Peyer's patch (tissue), 4 donors: ENCODE data around the gene PPP1CB.

Experiments
- POLR2A ChIP-seq, 2 donors: fragments of 450-650 bp; IDR thresholded peaks; one replicate each; pipeline ENCODE4 v1.5.1; 2017; ENCODE audit warnings: antibody characterized with exemption in 2 of 2, mild to moderate bottlenecking in 2 of 2, moderate library complexity in 2 of 2
- TF ChIP-seq, protein P1 (sequence below), 6 experiments: fragments of 450-650 bp in 4 of 6; fragments of 200-600 bp in 2 of 6; sonication (generic) in 1 of 6; IDR thresholded peaks; one replicate each; pipeline ENCODE4 v1.5.1; 2017 to 2019; ENCODE audit warnings: antibody characterized with exemption in 6 of 6, mild to moderate bottlenecking in 3 of 6, moderate library complexity in 1 of 6

DNA sequence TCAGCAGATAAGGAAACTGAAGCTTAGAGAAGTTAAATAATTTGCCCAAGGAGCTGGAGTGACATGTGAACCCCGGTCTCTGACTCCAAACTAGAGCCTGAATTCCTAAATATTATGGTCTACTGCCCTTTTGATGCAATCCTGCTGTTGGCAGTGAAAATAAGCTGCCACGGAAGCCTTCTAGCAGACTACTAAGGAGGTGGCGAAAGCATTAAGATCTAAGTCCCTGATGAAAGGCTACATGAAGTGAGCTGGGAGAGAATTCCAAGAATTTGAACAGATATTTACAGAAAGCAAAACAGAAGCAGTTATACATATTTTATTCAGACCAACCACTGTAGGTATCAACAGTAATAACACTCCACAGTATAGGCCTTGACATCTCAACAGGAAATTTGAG is 90.4 kb downstream of the PPP1CB start:
- TF ChIP-seq, protein P1, sequence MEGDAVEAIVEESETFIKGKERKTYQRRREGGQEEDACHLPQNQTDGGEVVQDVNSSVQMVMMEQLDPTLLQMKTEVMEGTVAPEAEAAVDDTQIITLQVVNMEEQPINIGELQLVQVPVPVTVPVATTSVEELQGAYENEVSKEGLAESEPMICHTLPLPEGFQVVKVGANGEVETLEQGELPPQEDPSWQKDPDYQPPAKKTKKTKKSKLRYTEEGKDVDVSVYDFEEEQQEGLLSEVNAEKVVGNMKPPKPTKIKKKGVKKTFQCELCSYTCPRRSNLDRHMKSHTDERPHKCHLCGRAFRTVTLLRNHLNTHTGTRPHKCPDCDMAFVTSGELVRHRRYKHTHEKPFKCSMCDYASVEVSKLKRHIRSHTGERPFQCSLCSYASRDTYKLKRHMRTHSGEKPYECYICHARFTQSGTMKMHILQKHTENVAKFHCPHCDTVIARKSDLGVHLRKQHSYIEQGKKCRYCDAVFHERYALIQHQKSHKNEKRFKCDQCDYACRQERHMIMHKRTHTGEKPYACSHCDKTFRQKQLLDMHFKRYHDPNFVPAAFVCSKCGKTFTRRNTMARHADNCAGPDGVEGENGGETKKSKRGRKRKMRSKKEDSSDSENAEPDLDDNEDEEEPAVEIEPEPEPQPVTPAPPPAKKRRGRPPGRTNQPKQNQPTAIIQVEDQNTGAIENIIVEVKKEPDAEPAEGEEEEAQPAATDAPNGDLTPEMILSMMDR (IDR thresholded peaks at IDR 0.05) = no peak
- TF ChIP-seq POLR2A (IDR thresholded peaks at IDR 0.05) = no peak
